B cell (primary cell): ENCODE measurements around the gene EPHA7. TPM values are rescaled to one million over a fixed set of nuclear protein-coding genes. Genes with fewer than 3 reads are reported as not detected.

ENCODE experiments used
- ATAC-seq: fragments of 200-7000 bp; cut with Tn5 transposase; one replicate; pipeline ENCODE4 v1.10.0; 2021; ENCODE audit warnings: low read depth, mild to moderate bottlenecking, moderate number of reproducible peaks, moderate library complexity
- CTCF ChIA-PET: fragments of 350-600 bp; sonication (Branson Sonifier 250); formaldehyde crosslinking; loops from one replicate; lab custom pipeline; 2021; ENCODE audit warnings: antibody characterized with exemption, inconsistent platforms; lab: Charles Lee
- POLR2A ChIA-PET: fragments of 350-600 bp; sonication (Branson Sonifier 250); formaldehyde crosslinking; loops from one replicate; lab custom pipeline; 2021; ENCODE audit warnings: antibody characterized with exemption; lab: Charles Lee
- DNase-seq: peaks from one replicate; pipeline ENCODE4 v3.0.0; 2013
- H2AFZ ChIP-seq: 2 replicates; pipeline ENCODE4 v1.6.1; 2012; ENCODE audit warnings: mild to moderate bottlenecking, low read depth, low read length; ENCODE audit not compliant: insufficient read depth, poor library complexity, severe bottlenecking
- H3K27ac ChIP-seq, 2 donors: 1 replicate in 1 of 2; 2 replicates in 1 of 2; pipeline ENCODE4 v1.5.1; 2012 to 2013; ENCODE audit warnings: low read length in 2 of 2, mild to moderate bottlenecking in 2 of 2, moderate library complexity in 1 of 2
- H3K27me3 ChIP-seq, 4 experiments: fragments of 200-600 bp in 1 of 4; sonication (generic) in 1 of 4; replicated peaks in 1 of 4; 1 replicate in 2 of 4; 2 replicates in 2 of 4; pipeline versions ENCODE4 v1.6.1 to v1.7.0; 2013 to 2016; ENCODE audit warnings: low read length in 3 of 4, mild to moderate bottlenecking in 2 of 4, mixed read lengths in 1 of 4, moderate library complexity in 1 of 4; ENCODE audit not compliant: insufficient read depth in 4 of 4, control insufficient read depth in 3 of 4; ENCODE audit errors: control extremely low read depth in 1 of 4
- H3K36me3 ChIP-seq, 2 experiments: replicated peaks in 1 of 2; 1 replicate in 1 of 2; 2 replicates in 1 of 2; pipeline versions ENCODE4 v1.6.1 to v1.7.1; 2013; ENCODE audit warnings: low read length in 1 of 2; ENCODE audit not compliant: insufficient read depth in 2 of 2, control insufficient read depth in 1 of 2; ENCODE audit errors: control extremely low read depth in 1 of 2, extremely low read depth in 1 of 2
- H3K4me1 ChIP-seq, 2 donors: fragments of 200-600 bp in 1 of 2; sonication (generic) in 1 of 2; 1 replicate in 1 of 2; 2 replicates in 1 of 2; pipeline versions ENCODE4 v1.5.1 to v1.6.1; 2013 to 2017; ENCODE audit warnings: low read length in 2 of 2; ENCODE audit not compliant: control insufficient read depth in 2 of 2, insufficient read depth in 2 of 2
- H3K4me2 ChIP-seq: replicated peaks from 2 replicates; pipeline ENCODE3; 2012; ENCODE audit warnings: mild to moderate bottlenecking, low read depth, low read length; ENCODE audit not compliant: poor library complexity, severe bottlenecking
- H3K4me3 ChIP-seq, 5 experiments: fragments of 200-600 bp in 1 of 5; sonication (generic) in 1 of 5; 1 replicate in 3 of 5; 2 replicates in 2 of 5; pipeline versions ENCODE4 v1.5.1 to v1.7.0; 2011 to 2016; ENCODE audit warnings: low read length in 4 of 5, mild to moderate bottlenecking in 4 of 5, low read depth in 2 of 5, control low read depth in 1 of 5, moderate library complexity in 1 of 5; ENCODE audit not compliant: insufficient read depth in 1 of 5; ENCODE audit errors: control extremely low read depth in 1 of 5, extremely low read depth in 1 of 5
- H3K79me2 ChIP-seq: fragments of 200-600 bp; sonication (generic); one replicate; pipeline ENCODE4 v1.6.0; 2016; ENCODE audit warnings: low read length; ENCODE audit not compliant: control insufficient read depth, insufficient read depth
- H3K9ac ChIP-seq: fragments of 200-600 bp; sonication (generic); 2 replicates; pipeline ENCODE4 v1.6.1; 2017; ENCODE audit warnings: mild to moderate bottlenecking, low read length, moderate library complexity
- H3K9me3 ChIP-seq, 3 donors: one replicate each; pipeline versions ENCODE4 v1.6.1 to v1.7.1; 2013; ENCODE audit warnings: low read length in 2 of 3; ENCODE audit not compliant: control insufficient read depth in 2 of 3, insufficient read depth in 1 of 3; ENCODE audit errors: control extremely low read depth in 1 of 3
- H4K20me1 ChIP-seq: 2 replicates; pipeline ENCODE4 v1.6.0; 2012; ENCODE audit warnings: mild to moderate bottlenecking, low read length; ENCODE audit not compliant: insufficient read depth, control insufficient read depth, poor library complexity, severe bottlenecking
- H3K27ac Mint-ChIP-seq: one replicate; pipeline ENCODE4 v1.8.0; 2021; ENCODE audit warnings: mixed read lengths
- H3K27me3 Mint-ChIP-seq: one replicate; pipeline ENCODE4 v1.8.0; 2021; ENCODE audit warnings: mixed read lengths
- H3K4me1 Mint-ChIP-seq: one replicate; pipeline ENCODE4 v1.8.0; 2021; ENCODE audit warnings: mixed read lengths
- H3K4me3 Mint-ChIP-seq: one replicate; pipeline ENCODE4 v1.8.0; 2021; ENCODE audit warnings: mixed read lengths
- H3K9me3 Mint-ChIP-seq: one replicate; pipeline ENCODE4 v1.8.0; 2022; ENCODE audit warnings: mixed read lengths; ENCODE audit not compliant: insufficient read depth
- EZH2 ChIP-seq: IDR thresholded peaks from 2 replicates; pipeline ENCODE4 v1.6.1; 2012; ENCODE audit warnings: borderline replicate concordance, low read depth, mild to moderate bottlenecking, moderate library complexity, low read length; ENCODE audit not compliant: insufficient read depth, poor library complexity, severe bottlenecking
- WGBS: methylation state at CpG from one replicate; pipeline ENCODE4 v1.1.5; 2013; ENCODE audit warnings: missing lambda C conversion rate; ENCODE audit not compliant: insufficient coverage; 5-methylcytosine and 5-hydroxymethylcytosine counted together
- intact Hi-C: fragments of 100-400 bp; cut with micrococcal nuclease; formaldehyde crosslinking; loops from one replicate; pipeline ENCODE4 v1.10.0; 2022
- polyA plus RNA-seq: library from polyadenylated mRNA; depleted of rRNA; stranded (reverse); fragments of >200 nt; gene quantifications from 2 replicates; pipeline ENCODE4 v1.2.3, GENCODE V29; 2012
- total RNA-seq, 2 donors: library from RNA; stranded (reverse); fragments of 120-200 nt in 1 of 2; gene quantifications; 1 replicate in 1 of 2; 2 replicates in 1 of 2; pipeline versions ENCODE4 v1.2.3 to v1.2.4, GENCODE V29; 2013 to 2022
- TF ChIP-seq, protein P1 (sequence below): fragments of 200-600 bp; IDR thresholded peaks from one replicate; pipeline ENCODE4 v1.8.0; 2022; ENCODE audit warnings: antibody characterized with exemption, mild to moderate bottlenecking

EPHA7 gene
- total and polyA plus RNA-seq, 2 donors (not counting 1 experiment from before 2014, with no cell fraction given), result not detected

DNA sequence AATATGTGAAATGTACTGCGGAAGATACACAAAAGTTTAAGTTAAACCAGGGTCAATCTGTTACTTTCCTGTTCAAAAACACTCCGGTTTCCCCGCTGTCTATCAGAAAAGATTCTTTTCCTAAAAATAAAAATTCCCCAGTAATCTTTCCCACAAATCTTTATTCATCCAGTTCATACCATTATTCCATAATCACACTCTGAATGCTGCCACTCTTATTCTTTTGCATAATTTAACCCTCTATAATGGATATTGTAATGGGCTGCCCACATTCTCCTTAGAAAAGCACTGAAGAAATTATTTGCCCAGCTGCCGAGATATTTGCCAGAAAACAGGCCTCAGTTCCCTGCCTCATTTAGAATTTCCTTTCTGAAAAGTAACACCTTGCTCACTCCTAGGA lies 68.6 kb downstream of the EPHA7 start:
- Mint-ChIP-seq H3K4me3 (no peak overlapping the region), H3K27me3 (no peaks in the 10 kb centered on the region), H3K9me3 (no peaks in the 10 kb centered on the region), H3K27ac (no peak overlapping the region), H3K4me1 (no peaks in the 10 kb centered on the region)
- Histone ChIP-seq H3K9ac (no peak overlapping the region), H3K4me3 (no peak overlapping the region), H3K4me2 (no peak overlapping the region), H3K36me3 (no peaks in the 10 kb centered on the region), H3K27me3 (no peaks in the 10 kb centered on the region), H3K9me3 (no peaks in the 10 kb centered on the region), H2AFZ (no peak overlapping the region), H3K79me2 (no peaks in the 10 kb centered on the region), H3K27ac (no peak overlapping the region), H3K4me1 (no peaks in the 10 kb centered on the region), H4K20me1 (no peaks in the 10 kb centered on the region)
- ATAC-seq (no peak), DNase-seq (no peak)
- CTCF ChIA-PET, result no interaction called here
- POLR2A ChIA-PET, result no interaction called here
- no peak for TF ChIP-seq EZH2
- TF ChIP-seq, protein P1, sequence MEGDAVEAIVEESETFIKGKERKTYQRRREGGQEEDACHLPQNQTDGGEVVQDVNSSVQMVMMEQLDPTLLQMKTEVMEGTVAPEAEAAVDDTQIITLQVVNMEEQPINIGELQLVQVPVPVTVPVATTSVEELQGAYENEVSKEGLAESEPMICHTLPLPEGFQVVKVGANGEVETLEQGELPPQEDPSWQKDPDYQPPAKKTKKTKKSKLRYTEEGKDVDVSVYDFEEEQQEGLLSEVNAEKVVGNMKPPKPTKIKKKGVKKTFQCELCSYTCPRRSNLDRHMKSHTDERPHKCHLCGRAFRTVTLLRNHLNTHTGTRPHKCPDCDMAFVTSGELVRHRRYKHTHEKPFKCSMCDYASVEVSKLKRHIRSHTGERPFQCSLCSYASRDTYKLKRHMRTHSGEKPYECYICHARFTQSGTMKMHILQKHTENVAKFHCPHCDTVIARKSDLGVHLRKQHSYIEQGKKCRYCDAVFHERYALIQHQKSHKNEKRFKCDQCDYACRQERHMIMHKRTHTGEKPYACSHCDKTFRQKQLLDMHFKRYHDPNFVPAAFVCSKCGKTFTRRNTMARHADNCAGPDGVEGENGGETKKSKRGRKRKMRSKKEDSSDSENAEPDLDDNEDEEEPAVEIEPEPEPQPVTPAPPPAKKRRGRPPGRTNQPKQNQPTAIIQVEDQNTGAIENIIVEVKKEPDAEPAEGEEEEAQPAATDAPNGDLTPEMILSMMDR, result no peak
- intact Hi-C loops, result no loop called here
- WGBS, result 88% methylated on average over 1 of the region's 4 CpGs

DNA sequence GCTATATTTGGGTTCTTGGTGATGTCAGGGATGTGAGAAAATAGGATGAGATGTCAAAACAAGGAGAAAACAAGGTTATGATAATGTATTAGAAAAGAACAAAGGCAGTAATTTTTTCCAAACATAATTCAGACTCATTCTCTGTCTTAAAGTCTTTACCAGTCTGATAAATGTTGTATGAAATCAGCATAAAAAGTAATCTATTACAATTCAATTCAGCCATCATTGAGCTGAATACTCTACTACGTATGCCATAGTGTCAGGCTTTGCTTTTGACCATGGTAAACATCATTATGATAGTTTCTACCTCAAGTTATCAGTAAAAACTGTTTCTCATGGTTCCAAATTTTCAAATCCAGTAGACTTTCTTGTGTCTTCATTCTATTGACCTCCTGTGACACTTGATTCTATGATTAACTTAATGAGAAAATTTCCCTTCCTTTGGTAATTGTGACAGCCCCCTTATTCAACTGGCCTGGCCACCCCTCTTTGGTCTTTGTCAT lies 75.0 kb downstream of the EPHA7 start:
- H3K4me1 Mint-ChIP-seq, result no peaks in the 10 kb centered on the region
- no peak overlapping the region for H3K4me3 ChIP-seq
- POLR2A ChIA-PET, result no interaction called here
- H3K27ac ChIP-seq, result no peak overlapping the region
- no peaks in the 10 kb centered on the region for H3K9me3 Mint-ChIP-seq
- no peaks in the 10 kb centered on the region for H3K79me2 ChIP-seq
- CTCF ChIA-PET, result no interaction called here
- no peak for DNase-seq
- no peaks in the 10 kb centered on the region for H3K27me3 Mint-ChIP-seq
- H3K9ac ChIP-seq, result no peak overlapping the region
- no CpG with 5 or more reads among the region's 1 CpG for WGBS
- no peak overlapping the region for H2AFZ ChIP-seq
- H3K27me3 ChIP-seq, result no peaks in the 10 kb centered on the region
- H4K20me1 ChIP-seq, result no peaks in the 10 kb centered on the region
- no peak for TF ChIP-seq EZH2
- TF ChIP-seq, protein P1, result no peak
- H3K36me3 ChIP-seq, result no peaks in the 10 kb centered on the region
- H3K4me1 ChIP-seq, result no peaks in the 10 kb centered on the region
- no peak overlapping the region for H3K4me2 ChIP-seq
- no peak overlapping the region for H3K4me3 Mint-ChIP-seq
- no peaks in the 10 kb centered on the region for H3K9me3 ChIP-seq
- intact Hi-C loops, result no loop called here
- no peak overlapping the region for H3K27ac Mint-ChIP-seq
- no peak for ATAC-seq
